Heart right ventricle (tissue), 16 donors: ENCODE measurements around the gene RHEB. TPM values are rescaled to one million over a fixed set of nuclear protein-coding genes. Genes with fewer than 3 reads are reported as not detected.

Source experiments
- ATAC-seq, 8 donors: fragments of 200-7000 bp; cut with Tn5 transposase; one replicate each; pipeline ENCODE4 v1.9.1; 2020; ENCODE audit warnings: mild to moderate bottlenecking in 8 of 8, moderate library complexity in 8 of 8, moderate number of reproducible peaks in 1 of 8
- DNase-seq, 2 donors: peaks; one replicate each; pipeline ENCODE4 v3.0.0-alpha.2; 2020
- H3K27ac ChIP-seq, 10 donors: fragments of 200-600 bp; sonication (generic) in 2 of 10; one replicate each; pipeline versions ENCODE4 v1.5.0 to v1.8.0; 2020 to 2022; ENCODE audit warnings: mild to moderate bottlenecking in 3 of 10
- H3K27me3 ChIP-seq, 7 donors: fragments of 200-600 bp; one replicate each; pipeline ENCODE4 v1.8.0; 2021 to 2022; ENCODE audit warnings: mild to moderate bottlenecking in 2 of 7
- H3K36me3 ChIP-seq, 9 donors: fragments of 200-600 bp; sonication (generic) in 1 of 9; one replicate each; pipeline versions ENCODE4 v1.5.0 to v1.8.0; 2020 to 2022; ENCODE audit warnings: mild to moderate bottlenecking in 2 of 9
- H3K4me1 ChIP-seq, 9 donors: fragments of 200-600 bp; sonication (generic) in 1 of 9; one replicate each; pipeline versions ENCODE4 v1.5.0 to v1.8.0; 2020 to 2022; ENCODE audit warnings: mild to moderate bottlenecking in 4 of 9
- H3K4me3 ChIP-seq, 10 donors: fragments of 200-600 bp; sonication (generic) in 2 of 10; one replicate each; pipeline versions ENCODE4 v1.5.0 to v1.8.0; 2020 to 2022; ENCODE audit warnings: mild to moderate bottlenecking in 7 of 10, moderate library complexity in 2 of 10
- H3K9me3 ChIP-seq, 11 donors: fragments of 200-600 bp in 10 of 11; sonication (generic) in 2 of 11; one replicate each; pipeline versions ENCODE4 v1.5.0 to v1.8.0; 2013 to 2022; ENCODE audit warnings: mild to moderate bottlenecking in 2 of 11, control low read depth in 1 of 11, moderate library complexity in 1 of 11
- WGBS, 2 donors: extraction: QIAGEN DNeasy Blood & Tissue Kit; methylation state at CpG; one replicate each; pipeline ENCODE4 v1.1.7; 2013; ENCODE audit warnings: inconsistent platforms in 1 of 2; 5-methylcytosine and 5-hydroxymethylcytosine counted together
- intact Hi-C, 10 donors: fragments of 100-400 bp; cut with DNase I; formaldehyde crosslinking; loops; one replicate each; pipeline versions ENCODE4 v1.11.1 to v1.14.2; 2022
- polyA plus RNA-seq, 2 donors: library from polyadenylated mRNA; stranded (reverse); fragments of 200-250 nt; gene quantifications; one replicate each; pipeline ENCODE4 v1.2.3, GENCODE V29; 2013
- total RNA-seq, 10 donors: library from RNA; stranded (reverse); fragmentation: NEBNext Ultra II Directional in 3 of 10; extraction: Animal tissue kit (Norgen Biotek cat#: 25700) in 3 of 10; gene quantifications; one replicate each; pipeline versions ENCODE4 v1.2.1 to v1.2.4, GENCODE V29; 2021 to 2023
- TF ChIP-seq, protein P1 (sequence below), 9 donors: fragments of 200-600 bp; sonication (generic) in 2 of 9; IDR thresholded peaks; one replicate each; pipeline versions ENCODE4 v1.5.0 to v1.8.0; 2021 to 2022; ENCODE audit warnings: antibody characterized with exemption in 9 of 9, mild to moderate bottlenecking in 5 of 9, moderate library complexity in 1 of 9
- donor health status: Arrhythmogenic right ventricular cardiomyopathy.
- donor health status: ischemic (EF 13 %, LVEDD 7.1; RV severe dilation, severe dysfunction).
- donor health status: healthy with polysubstance abuse.
- donor health status: DM: no; HTN: yes; CAD: no.
- donor health status: DM: no; HTN: no; CAD: no.
- donor health status: ischemic (EF 25% LVEDD 6.9; RV normal size, moderate dysfunction).
- donor health status: ischemic (EF 25% LVEDD 5.7; RV mildly dilated, moderate dysfunction).
- donor health status: healthy.
- donor health status: DM: yes; HTN: yes; CAD: no.
- donor health status: Ischemic cardiomyopathy.
- donor health status: ischemic (EF 35%, LVEDD 5.7; RV mildly dilated, moderate dysfunction).
- donor health status: nonischemic (EF 11% LVEDD 7.7; RV severe dilation, severe dysfunction).
- donor health status: DM: yes; HTN: yes; CAD: no.
- donor health status: PGD.
- donor health status: ischemic (EF 29% LVEDD 5.4; RV normal size, mild dysfunction).
- donor health status: nonischemic (EF 23%, LVEDD 6.1; RV moderate dilation, normal function).

The RHEB gene
- total and polyA plus RNA-seq, 12 donors = 56.0 to 174 (median 104) TPM

- H3K4me3 ChIP-seq = no peak overlapping the region
- TF ChIP-seq, protein P1, sequence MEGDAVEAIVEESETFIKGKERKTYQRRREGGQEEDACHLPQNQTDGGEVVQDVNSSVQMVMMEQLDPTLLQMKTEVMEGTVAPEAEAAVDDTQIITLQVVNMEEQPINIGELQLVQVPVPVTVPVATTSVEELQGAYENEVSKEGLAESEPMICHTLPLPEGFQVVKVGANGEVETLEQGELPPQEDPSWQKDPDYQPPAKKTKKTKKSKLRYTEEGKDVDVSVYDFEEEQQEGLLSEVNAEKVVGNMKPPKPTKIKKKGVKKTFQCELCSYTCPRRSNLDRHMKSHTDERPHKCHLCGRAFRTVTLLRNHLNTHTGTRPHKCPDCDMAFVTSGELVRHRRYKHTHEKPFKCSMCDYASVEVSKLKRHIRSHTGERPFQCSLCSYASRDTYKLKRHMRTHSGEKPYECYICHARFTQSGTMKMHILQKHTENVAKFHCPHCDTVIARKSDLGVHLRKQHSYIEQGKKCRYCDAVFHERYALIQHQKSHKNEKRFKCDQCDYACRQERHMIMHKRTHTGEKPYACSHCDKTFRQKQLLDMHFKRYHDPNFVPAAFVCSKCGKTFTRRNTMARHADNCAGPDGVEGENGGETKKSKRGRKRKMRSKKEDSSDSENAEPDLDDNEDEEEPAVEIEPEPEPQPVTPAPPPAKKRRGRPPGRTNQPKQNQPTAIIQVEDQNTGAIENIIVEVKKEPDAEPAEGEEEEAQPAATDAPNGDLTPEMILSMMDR (IDR thresholded peaks at IDR 0.05) = no peak
- WGBS, 2 donors = 44 to 52% methylated on average over 2 of the region's 2 CpGs
- H3K36me3 ChIP-seq = peaks cover 0 to 60% (median 7%) of the 10 kb centered on the region in 9 donors
- H3K9me3 ChIP-seq = no peaks in the 10 kb centered on the region
- peak overlapping the region in 7 of 10 donors; percentile 21 to 68 (median 36) for H3K27ac ChIP-seq
- intact Hi-C loops = no loop called here
- H3K27me3 ChIP-seq = no peaks in the 10 kb centered on the region
- ATAC-seq (peak in 4 of 8 donors; percentile 42 to 60 (median 43)), DNase-seq (no peak)
- peaks cover 11 to 79% (median 57%) of the 10 kb centered on the region in 9 donors for H3K4me1 ChIP-seq
Measured at GRCh38 chr7:151489498-151489897, 30.2 kb downstream of the RHEB start.

DNA sequence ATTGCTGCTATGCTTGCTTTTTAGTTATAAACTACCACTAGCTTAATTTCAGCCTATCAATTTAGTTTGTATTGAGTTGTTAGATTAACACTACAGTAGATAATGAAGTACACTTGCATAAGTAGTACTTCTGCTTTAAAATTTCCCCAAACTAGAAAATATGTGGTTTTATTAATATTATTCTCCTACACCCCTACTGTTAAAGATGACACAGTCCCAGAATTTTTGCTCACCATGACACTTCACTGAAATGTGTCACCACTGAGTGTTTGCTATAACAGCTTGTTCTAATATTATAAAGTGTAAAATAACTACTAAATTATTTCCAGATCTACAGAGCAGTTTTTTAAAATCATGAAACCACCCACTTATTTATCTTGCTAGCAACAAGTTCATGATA, 31.6 kb downstream of the RHEB start:
- DNase-seq (no peak), ATAC-seq (no peak)
- H3K4me3 ChIP-seq = no peak overlapping the region
- H3K9me3 ChIP-seq = no peaks in the 10 kb centered on the region
- H3K36me3 ChIP-seq = peaks cover 0 to 74% (median 10%) of the 10 kb centered on the region in 9 donors
- TF ChIP-seq, protein P1 (IDR thresholded peaks at IDR 0.05) = no peak
- no peaks in the 10 kb centered on the region for H3K27me3 ChIP-seq
- H3K27ac ChIP-seq = peak overlapping the region in 1 of 10 donors; percentile 68
- peaks cover 11 to 74% (median 49%) of the 10 kb centered on the region in 9 donors for H3K4me1 ChIP-seq
- intact Hi-C loops = no loop called here

- H3K4me3 ChIP-seq = no peak overlapping the region
- 77 to 98% methylated on average over 2 of the region's 2 CpGs for WGBS, 2 donors
- no peak for DNase-seq
- no peak for ATAC-seq
- TF ChIP-seq, protein P1 (IDR thresholded peaks at IDR 0.05) = no peak
- peaks cover 0 to 83% (median 10%) of the 10 kb centered on the region in 9 donors for H3K36me3 ChIP-seq
- peak overlapping the region in 2 of 10 donors; percentile 11 to 38 for H3K27ac ChIP-seq
- intact Hi-C loops = no loop called here
- H3K27me3 ChIP-seq = no peaks in the 10 kb centered on the region
- peaks cover 11 to 74% (median 55%) of the 10 kb centered on the region in 9 donors for H3K4me1 ChIP-seq
- H3K9me3 ChIP-seq = no peaks in the 10 kb centered on the region
Measured at GRCh38 chr7:151487228-151487627, 32.5 kb downstream of the RHEB start.

- DNase-seq (no peak), ATAC-seq (no peak)
- 87 to 92% methylated on average over 3 of the region's 3 CpGs for WGBS, 2 donors
- Histone ChIP-seq H3K27me3 (no peaks in the 10 kb centered on the region), H3K4me3 (no peak overlapping the region), H3K27ac (peak overlapping the region in 1 of 10 donors; percentile 50), H3K9me3 (no peaks in the 10 kb centered on the region), H3K36me3 (peaks cover 0 to 94% (median 10%) of the 10 kb centered on the region in 9 donors), H3K4me1 (peaks cover 11 to 77% (median 54%) of the 10 kb centered on the region in 9 donors)
- TF ChIP-seq, protein P1 (IDR thresholded peaks at IDR 0.05) = no peak
- intact Hi-C loops = no loop called here
Measured at GRCh38 chr7:151486074-151486473, 33.6 kb downstream of the RHEB start.
